Measurements from ENCODE around the gene ETS2. TPM values are rescaled to one million over a fixed set of nuclear protein-coding genes. Genes with fewer than 3 reads are reported as not detected.

ETS2 gene
- total RNA-seq, 1 donor from 2014 or later: 40.3 TPM

GRCh38 chr21:38861056-38861455 is 55.3 kb downstream of the ETS2 start:
- no peak overlapping the region for H3K4me3 Mint-ChIP-seq (ENCODE audit: unreplicated experiment)
- Histone ChIP-seq H3K9me3 (ENCODE audit: insufficient read depth, low read depth, low read length) (no peaks in the 10 kb centered on the region), H4K20me1 (ENCODE audit: insufficient read depth, low read length) (no peaks in the 10 kb centered on the region), H3K4me3 (ENCODE audit: insufficient read depth, low read depth, low read length) (no peak overlapping the region), H3K79me2 (ENCODE audit: insufficient read depth, low read length) (no peaks in the 10 kb centered on the region), H3K27ac (ENCODE audit: low read depth, low read length) (no peak overlapping the region), H3K9ac (ENCODE audit: low read length) (no peak overlapping the region), H3K4me2 (ENCODE audit: low read length) (no peak overlapping the region), H2AFZ (ENCODE audit: low read depth, low read length) (no peak overlapping the region), H3K27me3 (ENCODE audit: insufficient read depth, low read length) (no peaks in the 10 kb centered on the region), H3K4me1 (ENCODE audit: insufficient read depth, low read length) (no peaks in the 10 kb centered on the region), H3K36me3 (ENCODE audit: insufficient read depth, low read length) (no peaks in the 10 kb centered on the region)
- H3K27ac Mint-ChIP-seq (ENCODE audit: unreplicated experiment): no peak overlapping the region
- no peaks in the 10 kb centered on the region for H3K36me3 Mint-ChIP-seq (ENCODE audit: low read depth, unreplicated experiment)
- peaks cover 10% of the 10 kb centered on the region for H3K27me3 Mint-ChIP-seq (ENCODE audit: low read depth, unreplicated experiment)
- FAIRE-seq (no peak), DNase-seq (ENCODE audit: low read depth) (no peak)
- peaks cover 10% of the 10 kb centered on the region for H3K4me1 Mint-ChIP-seq (ENCODE audit: low read depth, unreplicated experiment)
- no peak for TF ChIP-seq EZH2 (IDR thresholded peaks at IDR 0.05; ENCODE audit: insufficient read depth, low read length)
- TF ChIP-seq, protein P1, sequence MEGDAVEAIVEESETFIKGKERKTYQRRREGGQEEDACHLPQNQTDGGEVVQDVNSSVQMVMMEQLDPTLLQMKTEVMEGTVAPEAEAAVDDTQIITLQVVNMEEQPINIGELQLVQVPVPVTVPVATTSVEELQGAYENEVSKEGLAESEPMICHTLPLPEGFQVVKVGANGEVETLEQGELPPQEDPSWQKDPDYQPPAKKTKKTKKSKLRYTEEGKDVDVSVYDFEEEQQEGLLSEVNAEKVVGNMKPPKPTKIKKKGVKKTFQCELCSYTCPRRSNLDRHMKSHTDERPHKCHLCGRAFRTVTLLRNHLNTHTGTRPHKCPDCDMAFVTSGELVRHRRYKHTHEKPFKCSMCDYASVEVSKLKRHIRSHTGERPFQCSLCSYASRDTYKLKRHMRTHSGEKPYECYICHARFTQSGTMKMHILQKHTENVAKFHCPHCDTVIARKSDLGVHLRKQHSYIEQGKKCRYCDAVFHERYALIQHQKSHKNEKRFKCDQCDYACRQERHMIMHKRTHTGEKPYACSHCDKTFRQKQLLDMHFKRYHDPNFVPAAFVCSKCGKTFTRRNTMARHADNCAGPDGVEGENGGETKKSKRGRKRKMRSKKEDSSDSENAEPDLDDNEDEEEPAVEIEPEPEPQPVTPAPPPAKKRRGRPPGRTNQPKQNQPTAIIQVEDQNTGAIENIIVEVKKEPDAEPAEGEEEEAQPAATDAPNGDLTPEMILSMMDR (IDR thresholded peaks at IDR 0.05; ENCODE audit: insufficient read depth, low read depth, low read length): no peak
- H3K9me3 Mint-ChIP-seq (ENCODE audit: unreplicated experiment): peaks cover 3% of the 10 kb centered on the region

DNA sequence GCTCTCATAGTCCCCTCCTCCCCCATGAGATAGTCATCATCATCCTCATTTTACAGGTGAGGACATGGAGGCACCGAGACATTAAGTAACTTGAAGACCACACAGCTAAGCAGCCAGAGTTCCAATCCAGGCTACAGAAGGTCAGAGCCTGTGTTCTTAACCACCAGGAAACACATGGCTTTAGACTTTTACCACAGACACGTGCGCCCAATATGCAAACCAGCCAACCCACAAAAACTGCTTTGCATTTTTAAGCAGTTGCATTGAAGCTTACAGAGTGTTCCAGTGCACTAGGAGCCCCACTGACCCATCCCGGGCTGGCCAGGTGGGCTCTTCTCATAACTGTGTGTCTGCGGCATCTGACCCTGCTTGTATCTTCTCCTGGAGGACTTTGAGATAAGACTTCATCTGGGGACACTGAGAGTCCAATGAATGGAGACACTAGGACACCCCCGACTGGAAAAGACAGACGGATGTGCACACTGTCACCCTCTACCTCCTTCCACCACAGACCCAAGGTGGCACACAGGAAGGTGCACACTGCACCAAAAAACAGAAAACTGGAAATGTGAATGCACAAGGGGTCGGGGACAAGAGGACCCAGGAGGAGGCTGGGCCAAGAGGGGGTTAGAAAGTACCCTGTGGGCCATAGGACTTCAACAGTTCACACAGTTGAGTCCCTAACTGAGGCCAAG is 56.4 kb downstream of the ETS2 start:
- DNase-seq (ENCODE audit: low read depth): no peak
- Histone ChIP-seq H3K27ac (ENCODE audit: low read depth, low read length) (no peak overlapping the region), H4K20me1 (ENCODE audit: insufficient read depth, low read length) (no peaks in the 10 kb centered on the region), H3K9me3 (ENCODE audit: insufficient read depth, low read depth, low read length) (no peaks in the 10 kb centered on the region), H3K4me3 (ENCODE audit: insufficient read depth, low read depth, low read length) (no peak overlapping the region), H3K36me3 (ENCODE audit: insufficient read depth, low read length) (no peaks in the 10 kb centered on the region), H3K4me2 (ENCODE audit: low read length) (no peak overlapping the region), H3K9ac (ENCODE audit: low read length) (no peak overlapping the region), H3K79me2 (ENCODE audit: insufficient read depth, low read length) (no peaks in the 10 kb centered on the region), H3K4me1 (ENCODE audit: insufficient read depth, low read length) (no peaks in the 10 kb centered on the region), H2AFZ (ENCODE audit: low read depth, low read length) (no peak overlapping the region), H3K27me3 (ENCODE audit: insufficient read depth, low read length) (no peaks in the 10 kb centered on the region)
- FAIRE-seq: no peak
- Mint-ChIP-seq H3K27ac (ENCODE audit: unreplicated experiment) (no peak overlapping the region), H3K4me1 (ENCODE audit: low read depth, unreplicated experiment) (peaks cover 10% of the 10 kb centered on the region), H3K9me3 (ENCODE audit: unreplicated experiment) (peaks cover 3% of the 10 kb centered on the region), H3K36me3 (ENCODE audit: low read depth, unreplicated experiment) (no peaks in the 10 kb centered on the region), H3K27me3 (ENCODE audit: low read depth, unreplicated experiment) (peaks cover 10% of the 10 kb centered on the region), H3K4me3 (ENCODE audit: unreplicated experiment) (no peak overlapping the region)
- no peak for TF ChIP-seq EZH2 (IDR thresholded peaks at IDR 0.05; ENCODE audit: insufficient read depth, low read length)
- TF ChIP-seq, protein P1 (IDR thresholded peaks at IDR 0.05; ENCODE audit: insufficient read depth, low read depth, low read length): no peak

DNA sequence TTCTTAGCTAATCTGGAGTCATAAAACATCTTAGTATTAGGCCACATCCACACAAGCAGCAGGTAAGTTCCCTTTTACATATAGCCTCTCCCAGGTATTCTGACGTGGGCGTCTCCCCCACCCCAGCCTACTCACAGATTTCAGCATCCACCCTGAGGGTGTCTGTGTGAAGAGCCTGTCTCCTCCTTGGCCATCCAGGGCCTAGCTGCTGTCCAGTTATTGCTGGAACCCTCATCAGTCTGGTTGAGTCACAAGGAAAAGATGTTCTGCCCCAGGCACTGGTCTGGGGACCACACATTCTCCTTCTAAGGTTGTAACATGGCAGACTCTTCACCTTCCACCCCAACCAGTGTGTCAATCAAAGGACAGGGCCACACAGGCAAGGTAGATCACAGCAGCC is 57.6 kb downstream of the ETS2 start:
- H3K79me2 ChIP-seq (ENCODE audit: insufficient read depth, low read length): no peaks in the 10 kb centered on the region
- H4K20me1 ChIP-seq (ENCODE audit: insufficient read depth, low read length): no peaks in the 10 kb centered on the region
- Mint-ChIP-seq H3K27me3 (ENCODE audit: low read depth, unreplicated experiment) (peaks cover 8% of the 10 kb centered on the region), H3K4me1 (ENCODE audit: low read depth, unreplicated experiment) (peaks cover 8% of the 10 kb centered on the region), H3K4me3 (ENCODE audit: unreplicated experiment) (no peak overlapping the region), H3K27ac (ENCODE audit: unreplicated experiment) (no peak overlapping the region), H3K36me3 (ENCODE audit: low read depth, unreplicated experiment) (no peaks in the 10 kb centered on the region), H3K9me3 (ENCODE audit: unreplicated experiment) (peaks cover 1% of the 10 kb centered on the region)
- TF ChIP-seq, protein P1 (IDR thresholded peaks at IDR 0.05; ENCODE audit: insufficient read depth, low read depth, low read length): no peak
- TF ChIP-seq EZH2 (IDR thresholded peaks at IDR 0.05; ENCODE audit: insufficient read depth, low read length): no peak
- H3K4me2 ChIP-seq (ENCODE audit: low read length): no peak overlapping the region
- no peaks in the 10 kb centered on the region for H3K36me3 ChIP-seq (ENCODE audit: insufficient read depth, low read length)
- no peak overlapping the region for H3K4me3 ChIP-seq (ENCODE audit: insufficient read depth, low read depth, low read length)
- H3K27me3 ChIP-seq (ENCODE audit: insufficient read depth, low read length): no peaks in the 10 kb centered on the region
- no peaks in the 10 kb centered on the region for H3K4me1 ChIP-seq (ENCODE audit: insufficient read depth, low read length)
- DNase-seq (ENCODE audit: low read depth): no peak
- no peaks in the 10 kb centered on the region for H3K9me3 ChIP-seq (ENCODE audit: insufficient read depth, low read depth, low read length)
- no peak overlapping the region for H3K9ac ChIP-seq (ENCODE audit: low read length)
- H2AFZ ChIP-seq (ENCODE audit: low read depth, low read length): no peak overlapping the region
- no peak for FAIRE-seq
- no peak overlapping the region for H3K27ac ChIP-seq (ENCODE audit: low read depth, low read length)

Measured in astrocyte (in vitro differentiated cells and primary cell).